HepG2 (cell line): ENCODE results near the gene MRI1. TPM values are rescaled to one million over a fixed set of nuclear protein-coding genes. Genes with fewer than 3 reads are reported as not detected.
A peak's percentile ranks its signal among the peaks of the same experiment; 100 is the strongest.

ENCODE experiments used
- ATAC-seq: fragments of 200-7000 bp; cut with Tn5 transposase; 3 replicates; pipeline ENCODE4 v1.9.1; 2020; ENCODE audit warnings: mild to moderate bottlenecking, moderate library complexity
- BruUV-seq: library from RNA; stranded (reverse); fragments of 400-500 nt; replicated peaks from 2 replicates; lab custom pipeline; 2021; lab: Mats Ljungman, UMichigan
- CTCF ChIA-PET: fragments of 300-600 bp; formaldehyde crosslinking; extraction: SDS; loops from one replicate; lab custom pipeline; 2021; ENCODE audit warnings: low total read pairs, inconsistent platforms, low intra/inter-chr PET ratio; lab: Yijun Ruan, JAX
- POLR2A ChIA-PET: fragments of 350-600 bp; sonication (Branson Sonifier 250); formaldehyde crosslinking; loops from one replicate; lab custom pipeline; 2020; ENCODE audit warnings: antibody characterized with exemption, inconsistent platforms; lab: Yijun Ruan, JAX
- DNase-seq: peaks from one replicate; pipeline ENCODE4 v3.0.0-alpha.2; 2015; ENCODE audit warnings: low spot score
- FAIRE-seq: peaks from 3 replicates; lab custom pipeline; 2011; peaks lifted over from hg19 to GRCh38; lab: Jason Lieb, UNC
- H2AFZ ChIP-seq: one replicate; pipeline ENCODE4 v1.6.1; 2011; ENCODE audit warnings: low read length, inconsistent platforms
- H3K27ac ChIP-seq: fragments of 300-600 bp; 3 replicates; pipeline ENCODE4 v1.8.0; 2011; ENCODE audit warnings: mixed run types, mild to moderate bottlenecking, mixed read lengths, low read length, inconsistent platforms; ENCODE audit not compliant: insufficient read depth; ENCODE audit errors: extremely low read length
- H3K27me3 ChIP-seq, 2 experiments: fragments of 200-600 bp in 1 of 2; 2 replicates in 1 of 2; 3 replicates in 1 of 2; pipeline versions ENCODE4 v1.6.0 to v1.8.0; 2011; ENCODE audit warnings: low read length in 2 of 2, mild to moderate bottlenecking in 2 of 2, moderate library complexity in 2 of 2, inconsistent platforms in 1 of 2; ENCODE audit not compliant: insufficient read depth in 2 of 2, control insufficient read depth in 1 of 2
- H3K36me3 ChIP-seq, 2 experiments: fragments of 200-600 bp in 1 of 2; replicated peaks in 1 of 2; 2 replicates in 1 of 2; 3 replicates in 1 of 2; pipeline versions ENCODE4 v1.5.1 to v1.8.0; 2011; ENCODE audit warnings: low read length in 2 of 2, inconsistent platforms in 1 of 2; ENCODE audit not compliant: insufficient read depth in 2 of 2, control insufficient read depth in 1 of 2
- H3K4me1 ChIP-seq: 2 replicates; pipeline ENCODE4 v1.5.1; 2012; ENCODE audit warnings: low read length, inconsistent platforms; ENCODE audit not compliant: insufficient read depth
- H3K4me2 ChIP-seq: 2 replicates; pipeline ENCODE4 v1.6.0; 2011; ENCODE audit warnings: low read depth, low read length, inconsistent platforms
- H3K4me3 ChIP-seq, 3 experiments: fragments of 200-600 bp in 1 of 3; sonication (generic), shearing (Covaris generic) in 1 of 3; replicated peaks in 1 of 3; 2 replicates each; pipeline ENCODE4 v1.5.1; 2011 to 2016; ENCODE audit warnings: low read length in 3 of 3, inconsistent platforms in 2 of 3, low read depth in 2 of 3, mild to moderate bottlenecking in 2 of 3, control low read depth in 1 of 3, mixed read lengths in 1 of 3; ENCODE audit not compliant: insufficient read depth in 1 of 3
- H3K79me2 ChIP-seq: one replicate; pipeline ENCODE4 v1.6.1; 2011; ENCODE audit warnings: low read length, inconsistent platforms; ENCODE audit not compliant: insufficient read depth
- H3K9ac ChIP-seq: 2 replicates; pipeline ENCODE4 v1.6.0; 2011; ENCODE audit warnings: mild to moderate bottlenecking, low read depth, low read length, inconsistent platforms; ENCODE audit not compliant: insufficient read depth
- H3K9me3 ChIP-seq: 2 replicates; pipeline ENCODE4 v1.5.1; 2012; ENCODE audit warnings: mild to moderate bottlenecking, low read length
- H4K20me1 ChIP-seq: 2 replicates; pipeline ENCODE4 v1.6.0; 2011; ENCODE audit warnings: inconsistent platforms, mild to moderate bottlenecking, low read length, moderate library complexity; ENCODE audit not compliant: insufficient read depth
- AKAP8 ChIP-seq: sonication (generic); formaldehyde crosslinking; IDR thresholded peaks from 2 replicates; pipeline ENCODE4 v1.5.1; 2020; ENCODE audit warnings: mild to moderate bottlenecking, missing genetic modification reagents
- BHLHE40 ChIP-seq: IDR thresholded peaks from 2 replicates; pipeline ENCODE4 v1.6.1; 2011; ENCODE audit warnings: low read length, improper control_type of control experiment
- ERF ChIP-seq: IDR thresholded peaks from 2 replicates; pipeline ENCODE4 v1.6.1; 2018; ENCODE audit warnings: missing biosample characterization, missing genetic modification reagents
- HOXA5 ChIP-seq: sonication (generic); formaldehyde crosslinking; IDR thresholded peaks from 2 replicates; pipeline ENCODE4 v1.4.0; 2020; ENCODE audit warnings: missing genetic modification reagents
- LCORL ChIP-seq, 2 experiments: fragments of 450-650 bp in 1 of 2; sonication (generic) in 1 of 2; formaldehyde crosslinking in 1 of 2; IDR thresholded peaks; 2 replicates each; pipeline versions ENCODE4 v1.5.0 to v1.6.1; 2017 to 2020; ENCODE audit warnings: antibody characterized with exemption in 1 of 2, missing genetic modification reagents in 1 of 2
- MAFK ChIP-seq, 2 experiments: IDR thresholded peaks in 1 of 2; conservative IDR thresholded peaks in 1 of 2; 2 replicates each; pipeline ENCODE4 v1.6.1; 2011; ENCODE audit warnings: improper control_type of control experiment in 2 of 2, low read length in 2 of 2
- PHF5A ChIP-seq: IDR thresholded peaks from one replicate; pipeline ENCODE4 v1.6.1; 2018; ENCODE audit warnings: low read depth, missing genetic modification reagents; ENCODE audit not compliant: unreplicated experiment
- SAP130 ChIP-seq: IDR thresholded peaks from 2 replicates; pipeline ENCODE4 v1.6.1; 2016; ENCODE audit warnings: low read depth
- TEAD3 ChIP-seq: optimal IDR thresholded peaks from 2 replicates; pipeline ENCODE3; 2016; ENCODE audit warnings: borderline replicate concordance
- ZBTB20 ChIP-seq: sonication (generic); formaldehyde crosslinking; IDR thresholded peaks from 2 replicates; pipeline ENCODE4 v1.8.1; 2023; ENCODE audit warnings: missing genetic modification reagents, low read depth, mild to moderate bottlenecking, borderline replicate concordance
- ZFY ChIP-seq: sonication (generic); formaldehyde crosslinking; IDR thresholded peaks from 2 replicates; pipeline ENCODE4 v1.4.0; 2020; ENCODE audit warnings: missing genetic modification reagents
- ZNF136 ChIP-seq: sonication (generic); formaldehyde crosslinking; IDR thresholded peaks from 2 replicates; pipeline ENCODE4 v1.8.1; 2022; ENCODE audit warnings: low read depth, mild to moderate bottlenecking, moderate library complexity, missing genetic modification reagents
- ZNF510 ChIP-seq: sonication (generic); formaldehyde crosslinking; IDR thresholded peaks from 2 replicates; pipeline ENCODE4 v1.4.0; 2020; ENCODE audit warnings: low read depth, mild to moderate bottlenecking, missing genetic modification reagents
- ZNF572 ChIP-seq: sonication (generic); formaldehyde crosslinking; IDR thresholded peaks from 2 replicates; pipeline ENCODE4 v1.5.1; 2020; ENCODE audit warnings: mild to moderate bottlenecking, missing genetic modification reagents
- ZNF777 ChIP-seq: sonication (generic); formaldehyde crosslinking; IDR thresholded peaks from 2 replicates; pipeline ENCODE4 v1.4.0; 2020; ENCODE audit warnings: missing genetic modification reagents
- ZNF792 ChIP-seq: IDR thresholded peaks from 2 replicates; pipeline ENCODE4 v1.6.1; 2016
- WGBS: methylation state at CpG from one replicate; pipeline ENCODE4 v1.1.6; 2017; ENCODE audit warnings: low lambda C conversion rate; 5-methylcytosine and 5-hydroxymethylcytosine counted together
- in situ Hi-C: cut with HindIII; loops from 2 replicates; pipeline ENCODE4 v1.10.0; 2017; ENCODE audit warnings: low pct_unique_long_range_greater_than_20kb; ENCODE audit not compliant: extremely low pct_ligation_motif_present
- intact Hi-C: fragments of 100-400 bp; cut with micrococcal nuclease; formaldehyde crosslinking; loops from one replicate; pipeline ENCODE4 v1.10.0; 2022; ENCODE audit not compliant: unreplicated experiment
- polyA plus RNA-seq, 8 experiments: library from polyadenylated mRNA; depleted of rRNA in 3 of 8; stranded (reverse) in 7 of 8; unstranded in 1 of 8; fragments of >200 nt; fragmentation: Illumina TruSeq in 4 of 8; extraction: Trizol in 4 of 8; gene quantifications; 2 replicates each; pipeline versions ENCODE4 v1.2.1 to v1.2.3, GENCODE V29; 2011 to 2016; ENCODE audit warnings: low read depth in 4 of 8, missing spikeins in 1 of 8, mixed read lengths in 1 of 8; ENCODE audit not compliant: insufficient read depth in 1 of 8
- total RNA-seq, 5 experiments: library from RNA; depleted of rRNA; stranded (reverse); fragments of >200 nt; fragmentation: Illumina TruSeq; extraction: Trizol; gene quantifications; 2 replicates each; pipeline ENCODE4 v1.2.3, GENCODE V29; 2016; ENCODE audit warnings: low read depth in 1 of 5
- TF ChIP-seq, protein P1 (sequence below): sonication (generic); formaldehyde crosslinking; IDR thresholded peaks from 2 replicates; pipeline ENCODE4 v1.5.1; 2020; ENCODE audit warnings: missing genetic modification reagents, mild to moderate bottlenecking, borderline replicate concordance
- TF ChIP-seq, protein P2 (sequence below): sonication (generic); formaldehyde crosslinking; IDR thresholded peaks from 2 replicates; pipeline ENCODE4 v1.9.0; 2022; ENCODE audit warnings: missing genetic modification reagents, mild to moderate bottlenecking, borderline replicate concordance

MRI1 gene
- total and polyA plus RNA-seq, 2 of the 13 experiments (the other 11 are each of a cell fraction or from before 2014, with no cell fraction given): 20.1 to 20.6 TPM

DNA sequence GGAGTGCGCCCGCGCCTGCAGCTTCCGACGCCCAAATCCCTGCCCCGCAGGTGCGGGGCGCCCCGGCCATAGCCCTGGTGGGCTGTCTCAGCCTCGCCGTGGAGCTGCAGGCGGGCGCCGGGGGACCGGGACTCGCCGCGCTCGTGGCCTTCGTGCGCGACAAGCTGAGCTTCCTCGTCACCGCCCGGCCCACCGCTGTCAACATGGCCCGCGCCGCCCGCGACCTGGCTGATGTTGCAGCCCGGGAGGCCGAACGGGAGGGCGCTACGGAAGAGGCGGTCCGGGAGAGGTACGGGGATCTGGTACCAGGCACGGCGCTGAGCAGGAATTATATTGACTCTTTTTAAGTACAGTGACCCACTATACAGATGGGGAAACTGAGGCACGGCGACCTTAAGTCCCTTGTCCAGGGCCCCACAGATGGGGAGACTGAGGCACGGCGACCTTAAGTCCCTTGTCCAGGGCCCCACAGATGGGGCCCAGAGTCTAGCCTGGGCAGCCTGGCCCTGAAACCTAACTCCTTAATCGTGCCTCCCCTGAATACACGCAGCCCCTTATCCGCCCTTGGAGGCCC, 586 bp downstream of the MRI1 start (continued):
- 0 out of 2 replicates have a peak, but pooled peaks have one; percentile 8 for TF ChIP-seq ZNF792
- 0 out of 2 replicates have a peak, but pooled peaks have one; percentile 45 for TF ChIP-seq ZNF572 (CRISPR knock-in tag)
- TF ChIP-seq SAP130 (CRISPR knock-in tag): no peak; the same call in 1 of the 2 replicates
- TF ChIP-seq PHF5A (CRISPR knock-in tag): no peak
- TF ChIP-seq HOXA5 (CRISPR knock-in tag): 0 out of 2 replicates have a peak, but pooled peaks have one; percentile 43
- 0 out of 2 replicates have a peak, but pooled peaks have one; percentile 34 for TF ChIP-seq ZNF777 (CRISPR knock-in tag)
- TF ChIP-seq, protein P1, sequence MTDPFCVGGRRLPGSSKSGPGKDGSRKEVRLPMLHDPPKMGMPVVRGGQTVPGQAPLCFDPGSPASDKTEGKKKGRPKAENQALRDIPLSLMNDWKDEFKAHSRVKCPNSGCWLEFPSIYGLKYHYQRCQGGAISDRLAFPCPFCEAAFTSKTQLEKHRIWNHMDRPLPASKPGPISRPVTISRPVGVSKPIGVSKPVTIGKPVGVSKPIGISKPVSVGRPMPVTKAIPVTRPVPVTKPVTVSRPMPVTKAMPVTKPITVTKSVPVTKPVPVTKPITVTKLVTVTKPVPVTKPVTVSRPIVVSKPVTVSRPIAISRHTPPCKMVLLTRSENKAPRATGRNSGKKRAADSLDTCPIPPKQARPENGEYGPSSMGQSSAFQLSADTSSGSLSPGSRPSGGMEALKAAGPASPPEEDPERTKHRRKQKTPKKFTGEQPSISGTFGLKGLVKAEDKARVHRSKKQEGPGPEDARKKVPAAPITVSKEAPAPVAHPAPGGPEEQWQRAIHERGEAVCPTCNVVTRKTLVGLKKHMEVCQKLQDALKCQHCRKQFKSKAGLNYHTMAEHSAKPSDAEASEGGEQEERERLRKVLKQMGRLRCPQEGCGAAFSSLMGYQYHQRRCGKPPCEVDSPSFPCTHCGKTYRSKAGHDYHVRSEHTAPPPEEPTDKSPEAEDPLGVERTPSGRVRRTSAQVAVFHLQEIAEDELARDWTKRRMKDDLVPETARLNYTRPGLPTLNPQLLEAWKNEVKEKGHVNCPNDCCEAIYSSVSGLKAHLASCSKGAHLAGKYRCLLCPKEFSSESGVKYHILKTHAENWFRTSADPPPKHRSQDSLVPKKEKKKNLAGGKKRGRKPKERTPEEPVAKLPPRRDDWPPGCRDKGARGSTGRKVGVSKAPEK (CRISPR knock-in tag): no peak
- 0 out of 2 replicates have a peak, but pooled peaks have one; percentile 51 for TF ChIP-seq ZFY
- 0 out of 2 replicates have a peak, but pooled peaks have one; percentile 9 for TF ChIP-seq ZNF510 (CRISPR knock-in tag)

DNA sequence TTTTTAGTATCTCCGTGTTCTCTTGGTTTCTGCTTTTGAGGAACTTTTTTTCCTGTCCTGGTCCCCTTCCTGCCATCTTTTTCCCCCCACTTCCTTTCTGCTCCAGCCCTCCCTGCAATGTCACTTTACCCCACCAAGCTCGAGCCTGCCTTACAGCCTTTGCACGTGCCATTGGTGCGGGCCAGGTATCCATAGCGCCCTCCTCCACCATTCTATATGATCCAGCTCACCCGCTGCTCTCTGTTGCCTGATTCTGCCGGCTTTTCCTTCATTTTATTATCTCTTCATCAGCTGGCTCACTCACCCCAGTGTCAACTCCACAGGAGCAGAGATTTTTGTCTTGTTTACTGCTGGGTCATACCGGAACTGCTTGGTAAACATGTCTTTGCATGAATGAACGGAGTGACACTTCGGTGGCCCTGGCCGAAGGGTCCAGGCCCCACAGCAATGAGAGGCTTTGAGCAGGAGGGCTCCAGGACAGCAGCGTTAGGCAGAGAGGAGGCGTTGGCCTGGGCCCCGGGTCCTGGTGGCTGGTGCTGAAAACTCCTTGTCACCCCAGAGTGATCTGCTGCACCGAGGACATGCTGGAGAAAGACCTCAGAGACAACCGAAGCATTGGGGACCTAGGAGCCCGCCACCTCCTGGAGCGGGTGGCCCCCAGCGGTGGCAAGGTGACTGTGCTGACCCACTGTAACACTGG, 1.2 kb downstream of the MRI1 start:
- in situ Hi-C loops: loop anchor here (25.0 kb wide), 1 partner anchor 297 kb away; the partner anchor contains the start of genes MISP3 and PALM3
- H3K4me1 ChIP-seq: peaks cover 32% of the 10 kb centered on the region
- POLR2A ChIA-PET: interaction anchor here (1.4 to 2.1 kb wide), 3 partner anchors 9 to 86 kb away, joined by 4 to 21 read pairs (median 19); partner anchors contain the start of gene C19orf53
- TF ChIP-seq ZBTB20 (CRISPR knock-in tag): peak; percentile 46; the same call in 1 of the 2 replicates
- no peak for TF ChIP-seq LCORL (IDR thresholded peaks at IDR 0.05)
- no peak for TF ChIP-seq LCORL (CRISPR knock-in tag; IDR thresholded peaks at IDR 0.05)
- no peak for TF ChIP-seq AKAP8
- TF ChIP-seq, protein P2, sequence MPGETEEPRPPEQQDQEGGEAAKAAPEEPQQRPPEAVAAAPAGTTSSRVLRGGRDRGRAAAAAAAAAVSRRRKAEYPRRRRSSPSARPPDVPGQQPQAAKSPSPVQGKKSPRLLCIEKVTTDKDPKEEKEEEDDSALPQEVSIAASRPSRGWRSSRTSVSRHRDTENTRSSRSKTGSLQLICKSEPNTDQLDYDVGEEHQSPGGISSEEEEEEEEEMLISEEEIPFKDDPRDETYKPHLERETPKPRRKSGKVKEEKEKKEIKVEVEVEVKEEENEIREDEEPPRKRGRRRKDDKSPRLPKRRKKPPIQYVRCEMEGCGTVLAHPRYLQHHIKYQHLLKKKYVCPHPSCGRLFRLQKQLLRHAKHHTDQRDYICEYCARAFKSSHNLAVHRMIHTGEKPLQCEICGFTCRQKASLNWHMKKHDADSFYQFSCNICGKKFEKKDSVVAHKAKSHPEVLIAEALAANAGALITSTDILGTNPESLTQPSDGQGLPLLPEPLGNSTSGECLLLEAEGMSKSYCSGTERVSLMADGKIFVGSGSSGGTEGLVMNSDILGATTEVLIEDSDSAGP: peak; percentile 40; the same call in 1 of the 2 replicates
- peak; percentile 88 for TF ChIP-seq BHLHE40
- 0 out of 4 replicates have a peak, but pooled peaks of 1 of the 2 experiments have one; percentile 7 for TF ChIP-seq MAFK (conservative IDR thresholded peaks at IDR 0.05 in 1 of 2, IDR thresholded peaks at IDR 0.05 in 1 of 2; ENCODE audit: low read length in 2 of 2)
- TF ChIP-seq TEAD3 (CRISPR knock-in tag): peak; percentile 67
- TF ChIP-seq ZNF136 (CRISPR knock-in tag): no peak
- TF ChIP-seq ERF (CRISPR knock-in tag): 0 out of 2 replicates have a peak, but pooled peaks have one; percentile 19

More for the DNA sequence above, 1.2 kb downstream of the MRI1 start:
- H3K4me2 ChIP-seq: peak overlapping the region; percentile 94
- 22% methylated on average over 16 of the region's 19 CpGs for WGBS
- H3K27ac ChIP-seq: peak overlapping the region; percentile 56
- no TSS peak for BruUV-seq
- no peaks in the 10 kb centered on the region for H3K27me3 ChIP-seq
- no peaks in the 10 kb centered on the region for H3K9me3 ChIP-seq
- CTCF ChIA-PET: no interaction called here
- H3K79me2 ChIP-seq: peaks cover 7% of the 10 kb centered on the region
- H4K20me1 ChIP-seq: no peaks in the 10 kb centered on the region
- H3K36me3 ChIP-seq: peaks cover 2 to 9% of the 10 kb centered on the region in 2 experiments; a peak in 2 of 5 replicates
- H2AFZ ChIP-seq: no peak overlapping the region
- intact Hi-C loops: no loop called here
- peak; percentile 34 for FAIRE-seq
- peak overlapping the region; percentile 73 for H3K9ac ChIP-seq
- H3K4me3 ChIP-seq: peak overlapping the region; percentile 59 to 87 (median 75)
- peak; percentile 67 for ATAC-seq
- DNase-seq: peak; percentile 47
